Measurements from ENCODE around the gene GRID1.

Gene GRID1

GRCh38 chr10:86350897-86351296 is 15.7 kb downstream of the GRID1 start:
- DNase-seq = no peak

DNA sequence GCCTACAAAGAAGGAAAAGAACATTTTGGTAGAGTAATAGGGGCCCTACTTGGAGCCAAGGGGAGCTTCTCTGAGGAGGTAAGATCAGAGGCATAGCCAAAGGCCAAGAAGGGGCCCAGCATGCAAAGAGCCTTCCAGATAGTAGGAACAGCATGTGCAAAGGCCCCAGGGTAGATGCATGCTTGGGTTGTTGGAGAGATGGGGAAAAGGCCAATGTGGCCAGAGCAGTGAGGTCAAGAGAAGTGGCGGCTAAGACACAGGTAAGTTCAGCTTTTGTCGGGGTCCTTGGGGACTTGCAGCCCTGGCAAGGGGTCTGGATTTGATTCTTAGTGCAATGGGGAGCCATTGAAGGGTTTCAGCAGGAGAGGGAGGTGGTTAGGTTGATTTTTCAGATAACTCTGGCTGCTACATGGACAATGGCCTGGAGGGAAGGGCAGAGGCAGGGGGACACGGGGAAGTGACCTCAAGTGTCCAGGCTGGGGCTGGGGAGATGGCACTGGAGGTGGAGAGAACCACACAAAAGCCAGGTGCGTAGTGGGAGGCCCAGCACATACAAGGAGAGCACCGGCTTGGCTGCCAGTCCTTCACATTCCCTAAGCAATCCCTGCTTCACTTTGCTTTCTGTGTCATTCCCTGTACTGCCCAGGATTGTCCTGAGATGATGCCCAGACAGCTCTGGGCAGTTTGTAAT is 16.5 kb downstream of the GRID1 start:
- no peak for DNase-seq

GRCh38 chr10:86349474-86349873 is 17.1 kb downstream of the GRID1 start:
- peak; percentile 75 for DNase-seq

DNA sequence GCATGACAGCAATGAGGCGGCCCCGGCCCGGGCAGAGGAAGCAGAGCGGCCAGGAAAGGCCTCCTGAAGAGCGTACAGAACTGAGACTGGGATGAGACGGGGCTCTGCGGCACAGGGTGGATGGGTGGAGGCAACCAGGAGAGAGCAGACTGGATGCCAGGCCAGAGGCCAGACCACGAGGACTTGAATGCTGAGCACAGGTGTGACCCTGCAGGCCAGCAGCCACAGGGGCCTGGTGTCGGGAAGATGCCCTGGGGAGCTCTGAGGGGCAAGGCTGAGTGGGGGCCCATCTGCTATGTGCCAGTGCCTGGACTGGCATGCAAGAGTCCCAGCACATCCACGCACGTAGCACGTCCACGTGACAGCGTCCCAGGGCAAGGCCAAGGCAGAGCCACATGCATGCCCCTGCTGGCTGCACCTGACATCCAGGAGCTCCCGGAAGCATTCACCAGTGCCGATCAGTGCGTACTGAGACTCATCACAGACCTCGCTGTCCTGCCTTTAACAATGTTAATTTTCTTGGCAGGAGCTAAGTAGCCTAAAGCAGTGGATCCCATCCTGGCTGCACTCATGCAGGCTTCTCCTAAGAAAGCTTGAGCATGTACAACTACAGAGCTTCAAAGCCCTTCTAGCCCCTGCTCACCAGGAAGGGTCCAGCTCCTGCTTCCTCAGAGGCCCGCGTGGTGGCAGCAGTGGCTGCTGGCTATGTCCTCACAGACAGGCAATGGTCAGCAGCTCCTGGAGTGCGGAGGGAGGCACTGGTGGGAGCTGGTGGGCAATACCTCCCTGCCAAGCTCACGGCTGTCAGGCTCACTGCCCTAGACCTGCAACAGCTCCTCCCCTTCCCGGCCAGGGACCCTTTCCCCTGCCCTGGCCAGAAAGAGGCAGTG is 18.0 kb downstream of the GRID1 start:
- no peak for DNase-seq

GRCh38 chr10:86347856-86348255 is 18.7 kb downstream of the GRID1 start:
- no peak for DNase-seq

- DNase-seq = no peak
These were observed 19.6 kb downstream of the GRID1 start for GRCh38 chr10:86346799-86347665.

- DNase-seq = peak; percentile 62
These were observed 20.5 kb downstream of the GRID1 start for GRCh38 chr10:86345859-86346798.

DNA sequence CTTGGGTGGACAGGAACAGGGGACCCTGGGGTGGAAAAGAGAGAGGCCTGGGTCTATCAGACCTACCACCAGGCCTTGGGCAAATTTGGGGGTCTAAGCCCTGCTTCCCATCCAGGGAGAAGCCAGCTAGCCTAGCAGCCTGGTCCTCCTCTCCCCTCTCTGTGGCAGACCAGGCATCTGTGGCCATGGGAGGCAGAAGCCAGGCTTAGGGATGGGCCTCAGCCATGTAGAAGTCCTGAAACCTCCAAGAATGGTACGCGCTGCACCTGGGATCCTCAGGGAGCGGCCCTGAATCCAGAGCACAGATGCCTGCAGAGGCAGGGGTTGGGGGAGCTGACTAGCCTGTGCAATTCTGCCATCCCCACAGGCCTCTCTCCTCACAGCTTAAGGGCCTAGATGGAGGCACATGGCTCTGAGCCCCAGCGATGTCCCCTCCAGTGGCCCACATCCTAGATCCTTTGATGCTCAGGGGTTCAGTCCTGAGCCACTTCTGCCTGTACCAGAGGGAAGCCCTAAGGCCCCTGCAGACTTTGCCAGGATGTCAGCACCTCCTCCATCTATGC is 21.2 kb downstream of the GRID1 start:
- DNase-seq = no peak

- DNase-seq = no peak
These were observed 21.9 kb downstream of the GRID1 start for GRCh38 chr10:86344714-86345161.

- no peak for DNase-seq
These were observed 22.3 kb downstream of the GRID1 start for GRCh38 chr10:86344281-86344680.

- DNase-seq = no peak
These were observed 22.8 kb downstream of the GRID1 start for GRCh38 chr10:86343761-86344160.

GRCh38 chr10:86342111-86342863 is 24.3 kb downstream of the GRID1 start:
- no peak for DNase-seq

- DNase-seq = peak; percentile 39
These were observed 25.2 kb downstream of the GRID1 start for GRCh38 chr10:86341361-86341811.

DNA sequence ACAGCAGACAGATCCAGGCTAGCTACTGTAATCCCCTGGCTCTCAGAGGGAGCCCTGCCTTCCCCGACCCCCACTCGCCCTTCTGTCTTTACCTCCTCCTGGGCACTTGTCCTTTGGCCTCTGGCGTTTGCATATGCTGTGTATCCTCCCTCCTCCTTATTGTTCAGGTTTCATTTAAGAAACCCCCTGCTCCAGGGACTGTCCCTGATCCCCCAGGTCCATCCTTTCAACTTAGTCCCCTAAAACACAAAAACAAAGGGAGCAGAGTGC is 25.7 kb downstream of the GRID1 start:
- no peak for DNase-seq

DNA sequence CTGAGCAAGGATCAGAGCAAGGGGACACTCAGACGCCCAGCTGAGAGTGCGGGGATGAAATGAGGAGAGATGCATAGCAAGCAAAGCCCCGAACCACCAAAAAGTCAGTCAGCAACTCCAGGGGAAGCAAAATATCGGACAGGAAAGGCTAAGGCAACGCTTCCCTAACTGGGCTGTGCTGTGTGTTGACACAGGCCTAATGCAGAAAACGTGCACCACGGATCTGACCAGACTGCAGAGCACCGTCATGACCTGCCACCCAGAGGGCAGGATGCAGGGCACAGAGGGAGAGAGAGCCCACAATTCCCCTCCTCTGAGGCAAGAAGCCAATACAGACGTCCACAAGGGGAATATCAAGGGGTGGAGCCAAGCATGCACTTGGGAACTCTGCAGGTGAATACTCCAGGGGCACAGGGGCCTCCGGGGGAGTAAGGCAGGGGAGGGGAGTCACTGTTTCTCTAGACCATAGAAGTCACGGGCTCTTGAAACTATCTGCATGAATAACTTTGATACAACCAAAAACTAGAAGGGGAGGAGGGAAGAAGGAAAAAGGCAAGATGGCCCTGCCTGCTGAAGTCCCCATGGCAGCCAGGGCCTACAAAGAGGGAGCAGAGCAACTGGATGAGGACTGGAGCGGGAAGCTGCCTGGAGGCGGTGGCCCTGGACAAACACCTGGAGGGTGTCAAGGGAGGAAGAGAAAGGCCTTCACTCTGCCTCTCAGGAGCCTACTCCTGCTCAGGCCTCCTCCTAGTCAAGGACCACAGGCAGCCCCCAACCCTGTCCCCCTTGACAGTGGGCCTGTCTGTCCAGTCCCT is 26.2 kb downstream of the GRID1 start:
- no peak for DNase-seq

- DNase-seq = no peak
These were observed 27.2 kb downstream of the GRID1 start for GRCh38 chr10:86339226-86339865.

GRCh38 chr10:86337121-86337601 is 29.4 kb downstream of the GRID1 start:
- DNase-seq = no peak

GRCh38 chr10:86336341-86336740 is 30.3 kb downstream of the GRID1 start:
- no peak for DNase-seq

DNA sequence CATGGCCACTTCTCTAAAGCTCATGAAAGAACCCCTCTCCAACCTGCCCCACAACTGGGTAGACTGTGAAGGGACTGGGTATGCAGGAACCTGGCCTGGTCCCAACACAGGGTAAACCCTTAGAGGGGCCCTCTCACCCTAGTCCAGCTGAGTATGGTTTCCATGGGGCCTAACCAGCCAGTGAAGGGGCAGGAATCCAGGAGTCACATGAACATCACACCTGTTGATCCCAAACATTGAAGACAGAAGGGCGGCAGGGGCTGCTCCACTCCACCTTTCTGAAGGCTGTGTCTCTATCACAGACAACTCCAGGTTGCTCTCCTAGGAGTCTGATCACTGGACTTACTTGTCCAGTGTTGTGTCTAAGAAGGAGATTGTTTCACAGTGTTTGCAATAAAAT is 30.8 kb downstream of the GRID1 start:
- DNase-seq = no peak
